ENCODE measurements around the gene SMIM29.

SMIM29 gene

GRCh38 chr6:34240329-34241248 lies 8.2 kb downstream of the SMIM29 start:
- DNase-seq (ENCODE audit: low read depth): no peak

GRCh38 chr6:34239893-34240292 lies 8.9 kb downstream of the SMIM29 start:
- no peak for DNase-seq (ENCODE audit: low read depth)

- DNase-seq (ENCODE audit: low read depth): no peak
Observed at GRCh38 chr6:34239500-34239825, 9.3 kb downstream of the SMIM29 start.

- no peak for DNase-seq (ENCODE audit: low read depth)
Observed at GRCh38 chr6:34238585-34239499, 10.0 kb downstream of the SMIM29 start.

GRCh38 chr6:34237722-34238584 lies 10.9 kb downstream of the SMIM29 start:
- DNase-seq (ENCODE audit: low read depth): peak; percentile 61

GRCh38 chr6:34237316-34237721 lies 11.5 kb downstream of the SMIM29 start:
- DNase-seq (ENCODE audit: low read depth): no peak

- DNase-seq (ENCODE audit: low read depth): peak; percentile 88
Observed at GRCh38 chr6:34236443-34237315, 12.1 kb downstream of the SMIM29 start, which contains the start of gene HMGA1. Gene HMGA1 (plus strand): TSS chr6:34236873. CDS start chr6:34240781, 3,908 bp downstream.

GRCh38 chr6:34236131-34236442 lies 12.7 kb downstream of the SMIM29 start:
- DNase-seq (ENCODE audit: low read depth): no peak

- peak; percentile 60 for DNase-seq (ENCODE audit: low read depth)
Observed at GRCh38 chr6:34235307-34236130, 13.3 kb downstream of the SMIM29 start.

GRCh38 chr6:34234667-34235306 lies 14.0 kb downstream of the SMIM29 start:
- DNase-seq (ENCODE audit: low read depth): no peak

GRCh38 chr6:34233867-34234266 lies 14.9 kb downstream of the SMIM29 start:
- DNase-seq (ENCODE audit: low read depth): no peak

- no peak for DNase-seq (ENCODE audit: low read depth)
Observed at GRCh38 chr6:34232901-34233300, 15.9 kb downstream of the SMIM29 start.

GRCh38 chr6:34231566-34232336 lies 17.1 kb downstream of the SMIM29 start:
- DNase-seq (ENCODE audit: low read depth): no peak

GRCh38 chr6:34230653-34231371 lies 18.0 kb downstream of the SMIM29 start:
- no peak for DNase-seq (ENCODE audit: low read depth)

- no peak for DNase-seq (ENCODE audit: low read depth)
Observed at GRCh38 chr6:34229877-34230276, 18.9 kb downstream of the SMIM29 start.

GRCh38 chr6:34227761-34228421 lies 20.9 kb downstream of the SMIM29 start:
- DNase-seq (ENCODE audit: low read depth): no peak

GRCh38 chr6:34226731-34227586 lies 21.8 kb downstream of the SMIM29 start:
- DNase-seq (ENCODE audit: low read depth): no peak

All from activated T-cell treated with anti-CD3 and anti-CD28 coated beads for 1 hour (primary cell).